ENCODE results near the gene WDFY4.

The WDFY4 gene

DNA sequence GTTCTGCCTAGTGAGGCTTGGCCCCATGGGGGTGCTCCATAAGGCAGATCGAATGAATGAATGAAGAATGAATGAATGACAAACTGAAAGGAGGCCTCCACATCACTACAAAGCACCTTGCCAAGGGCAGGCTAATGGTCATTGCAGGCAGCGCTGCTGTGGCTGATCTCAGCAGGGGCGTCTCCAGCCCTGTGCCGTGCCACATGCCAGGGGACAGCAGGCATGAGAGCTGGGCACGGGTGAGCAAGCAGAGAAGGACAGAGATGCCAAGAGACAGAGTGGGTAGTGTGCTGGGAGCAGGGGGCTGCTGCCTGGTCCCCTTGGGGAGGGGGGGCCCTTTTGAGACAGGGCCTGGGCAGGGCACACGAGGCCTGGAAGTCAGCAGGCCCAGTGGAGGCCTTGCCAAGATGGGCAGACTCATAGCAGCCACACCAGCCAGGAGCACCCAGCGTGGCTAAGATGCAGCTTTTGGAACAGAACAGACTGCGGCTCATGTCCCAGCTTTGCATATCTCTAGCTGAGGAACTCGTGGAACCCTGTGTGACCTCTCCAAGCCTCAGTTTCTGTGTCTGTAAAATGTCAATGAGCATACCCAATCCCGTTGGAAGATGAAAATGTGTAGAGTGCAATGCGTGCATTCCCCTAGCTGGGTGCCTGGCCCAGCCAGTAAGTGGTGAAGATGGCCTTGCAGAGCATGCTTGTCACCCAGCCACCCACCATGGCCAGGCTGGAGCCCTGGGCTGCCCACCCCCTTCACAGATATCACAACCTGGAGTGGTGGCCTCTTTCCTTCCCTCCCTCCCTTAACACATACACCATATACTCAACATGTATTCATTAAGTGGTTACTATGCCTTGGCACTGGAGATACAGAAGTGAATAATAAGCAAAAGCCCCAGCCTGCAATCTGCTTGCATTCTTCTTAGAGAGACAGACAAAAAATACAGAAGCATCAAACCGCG, 316.0 kb downstream of the WDFY4 start:
- DNase-seq = no peak

DNA sequence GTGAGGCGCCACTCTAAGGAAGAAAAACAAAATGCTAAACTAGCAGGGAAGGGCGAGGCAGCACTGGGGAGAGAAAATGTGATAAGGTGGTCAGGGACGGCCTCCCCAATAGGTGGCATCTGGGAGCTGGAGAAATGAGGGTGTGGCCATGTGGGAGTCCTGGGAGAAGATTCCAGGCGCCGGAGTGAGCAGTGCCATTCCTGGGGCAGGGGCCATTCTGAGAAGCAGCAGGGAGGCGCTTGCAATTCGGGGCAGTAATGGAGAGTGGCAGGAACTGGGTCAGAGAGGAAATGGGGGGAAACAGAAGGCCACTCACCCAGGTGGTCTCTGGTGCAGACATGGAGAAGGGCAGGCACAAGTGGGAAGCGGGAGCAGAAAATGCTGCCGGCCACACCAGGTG, 316.7 kb downstream of the WDFY4 start:
- no peak for DNase-seq

DNA sequence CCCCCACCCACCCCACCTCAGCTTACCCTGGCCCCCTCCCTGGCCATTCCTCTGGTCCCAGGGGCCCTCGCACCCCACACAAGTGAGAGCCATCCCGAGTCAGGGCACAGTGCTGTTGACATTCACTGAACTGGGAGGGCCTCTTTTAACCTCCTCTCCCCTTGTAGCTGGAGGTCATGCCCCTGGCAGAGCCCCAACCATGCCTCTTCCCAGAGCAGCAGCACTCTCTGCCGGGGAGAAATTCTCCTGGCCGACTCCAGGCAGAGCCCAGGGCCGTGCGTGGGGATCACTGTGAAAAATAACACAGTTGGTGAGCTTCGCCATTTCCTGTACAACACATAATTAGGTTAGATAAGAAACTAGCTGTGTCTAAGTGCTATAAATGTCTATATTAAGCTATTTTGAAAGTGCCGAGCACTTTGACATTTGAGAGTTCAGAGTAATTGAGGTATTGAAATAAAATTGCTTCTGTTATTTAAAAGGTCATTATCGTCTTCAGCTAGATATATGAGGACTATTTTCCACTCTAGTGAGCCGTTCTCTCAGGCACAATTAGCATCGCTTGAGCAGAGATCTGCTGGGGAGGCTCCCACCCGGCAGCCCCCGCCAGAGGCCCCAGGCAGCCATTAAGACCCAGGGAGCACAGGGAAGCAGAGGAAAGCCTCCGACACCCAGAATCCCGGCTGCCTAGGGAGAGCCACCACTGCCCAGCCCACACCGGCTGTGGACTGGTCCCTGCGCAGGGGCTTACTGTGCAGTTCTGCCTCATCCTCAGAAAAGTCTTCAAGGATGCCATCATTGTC, 317.4 kb downstream of the WDFY4 start:
- no peak for DNase-seq

DNA sequence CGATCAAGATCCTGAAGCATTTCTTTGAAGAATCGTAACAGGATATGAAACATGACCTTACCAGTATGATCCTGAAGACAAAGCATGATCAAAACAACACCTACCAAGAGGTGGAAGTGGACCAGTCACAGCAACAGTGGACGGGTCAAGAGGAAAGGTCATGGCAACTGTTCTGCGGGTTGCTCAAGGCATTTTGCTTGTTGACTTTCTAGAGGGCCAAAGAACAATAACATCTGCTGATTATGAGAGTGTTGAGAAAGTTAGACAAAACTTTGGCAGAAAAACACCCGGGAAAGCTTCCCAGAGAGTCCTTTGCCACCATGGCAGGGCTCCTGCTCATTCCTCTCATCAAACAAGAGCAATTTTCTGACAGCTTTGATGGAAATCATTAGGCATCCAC, 320.6 kb downstream of the WDFY4 start:
- no peak for DNase-seq

DNA sequence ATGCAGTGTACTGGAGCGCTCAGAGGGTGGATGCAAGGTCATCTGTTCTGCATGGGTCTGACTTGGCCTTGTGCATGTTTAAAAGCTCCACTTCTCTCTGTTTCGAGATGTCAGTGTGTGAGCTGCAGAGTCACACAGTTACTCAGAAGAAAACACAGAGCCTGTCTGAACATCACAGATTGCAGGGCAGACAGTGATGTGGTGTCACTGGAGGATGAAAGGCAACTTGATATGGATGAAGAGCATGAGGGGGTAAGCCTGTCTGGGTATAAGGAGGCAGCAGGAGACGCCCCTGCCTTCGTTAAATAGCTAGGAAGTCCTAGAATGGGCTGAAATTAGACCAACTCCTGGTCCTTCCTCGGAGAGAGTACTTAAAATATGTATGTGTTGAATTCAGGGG, 322.5 kb downstream of the WDFY4 start:
- no peak for DNase-seq

DNA sequence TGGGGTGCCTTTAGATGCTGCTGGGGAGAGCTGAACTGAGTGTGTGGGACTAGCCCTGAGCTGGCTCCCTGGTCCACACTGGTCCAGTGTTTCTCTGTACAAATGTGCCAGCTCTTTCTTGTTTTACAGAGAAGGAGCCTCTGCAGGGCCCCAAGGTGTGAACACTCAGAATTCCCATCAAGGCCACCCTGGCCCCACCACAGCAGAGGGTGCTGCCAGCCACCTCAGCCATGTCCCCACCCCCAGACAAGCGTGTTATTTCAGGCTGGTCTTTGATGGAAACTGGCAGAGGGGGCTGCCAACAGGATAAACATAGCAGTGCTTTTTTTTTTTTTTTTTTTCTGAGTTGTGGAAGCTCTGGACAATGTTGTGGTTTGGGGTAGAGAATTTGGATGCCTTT, 323.4 kb downstream of the WDFY4 start:
- DNase-seq = no peak

DNA sequence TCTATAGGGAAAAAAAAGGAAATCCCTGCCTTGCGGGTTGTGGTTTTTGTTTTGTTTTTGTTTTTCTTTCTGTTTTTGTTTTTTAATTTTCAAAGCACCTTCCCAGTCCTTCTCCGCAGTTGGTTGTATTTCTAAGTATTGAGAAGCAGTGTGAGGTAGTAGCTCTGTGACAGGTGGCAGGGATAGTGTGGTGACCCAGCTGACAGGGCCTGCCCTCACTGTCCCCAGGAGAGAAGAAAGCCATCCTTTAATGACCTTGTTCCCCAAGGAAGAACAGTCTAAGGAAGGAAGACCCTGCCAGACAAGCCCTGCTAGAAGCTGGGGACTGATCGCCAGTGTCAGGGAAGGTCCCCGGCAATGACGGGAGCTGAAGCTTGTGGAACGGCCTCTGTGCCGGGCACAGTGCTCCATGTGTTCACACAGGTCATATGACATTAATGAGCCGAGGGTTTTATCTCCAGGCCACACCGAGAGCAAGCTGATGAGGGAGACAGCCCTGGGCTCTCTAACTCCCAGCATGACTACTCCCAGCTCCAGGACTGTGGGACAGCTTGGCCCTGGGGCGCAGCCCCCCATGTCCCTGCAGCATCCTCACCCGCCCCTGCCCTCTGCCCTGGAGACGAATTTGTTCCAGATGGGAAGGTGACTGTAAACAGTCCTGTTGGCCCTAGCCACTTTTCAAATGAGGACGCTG, 324.0 kb downstream of the WDFY4 start:
- DNase-seq = no peak

DNA sequence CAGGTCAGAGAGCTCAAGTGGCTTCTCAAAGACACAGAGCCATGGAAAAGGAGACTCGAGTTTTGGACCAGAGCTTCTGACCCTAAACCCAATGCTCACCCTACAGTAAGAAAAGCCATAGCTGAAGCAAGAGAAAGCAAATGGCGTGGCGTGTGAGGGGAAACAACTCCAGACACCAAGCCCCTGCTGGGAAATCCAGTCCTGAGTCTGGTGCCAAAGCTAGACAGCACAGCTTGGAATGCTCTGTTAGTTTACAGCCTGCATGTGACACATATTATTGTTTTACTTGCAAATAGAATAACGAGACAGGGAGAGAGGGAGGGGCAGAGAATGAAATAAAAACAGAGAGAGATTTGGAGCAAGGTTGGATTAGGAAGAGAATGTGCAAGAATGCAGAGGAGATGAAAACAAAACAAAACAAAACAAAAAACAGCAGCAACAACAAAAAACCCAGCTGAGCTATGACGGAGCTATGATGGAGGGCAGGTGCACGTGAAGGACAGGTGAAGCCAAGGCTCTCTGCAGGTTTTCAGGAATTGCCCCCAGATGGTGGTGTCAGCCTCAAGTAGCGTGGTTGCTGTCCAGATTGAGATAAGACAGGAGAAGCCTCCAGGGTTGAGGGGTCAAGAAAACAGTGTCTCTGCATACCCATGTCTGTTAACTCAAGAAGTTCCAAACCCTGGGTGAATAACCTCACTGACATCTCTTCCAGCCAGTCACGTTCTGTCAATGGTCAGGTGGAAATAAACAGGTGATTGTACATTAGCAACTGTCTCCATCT, 324.7 kb downstream of the WDFY4 start:
- DNase-seq = no peak

DNA sequence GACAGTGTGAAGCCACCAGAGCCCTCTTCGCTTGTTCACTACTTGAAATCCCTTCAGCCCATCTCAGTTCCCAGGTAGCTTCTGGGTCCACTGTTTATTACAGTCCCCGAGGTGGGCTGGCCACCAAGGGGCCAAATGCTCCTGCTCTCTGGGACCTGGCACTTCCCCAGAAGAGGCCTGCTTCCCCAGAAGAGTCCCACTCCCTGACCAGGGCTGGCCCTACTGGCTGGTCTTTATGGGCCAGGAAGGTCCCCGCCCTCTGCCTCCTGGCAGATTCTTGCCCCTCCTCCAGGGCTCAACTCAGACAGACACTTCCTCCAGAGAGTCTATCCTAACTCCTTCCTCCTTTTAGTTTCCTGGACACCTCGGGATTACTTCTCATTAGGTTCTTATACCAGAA, 325.6 kb downstream of the WDFY4 start:
- no peak for DNase-seq

DNA sequence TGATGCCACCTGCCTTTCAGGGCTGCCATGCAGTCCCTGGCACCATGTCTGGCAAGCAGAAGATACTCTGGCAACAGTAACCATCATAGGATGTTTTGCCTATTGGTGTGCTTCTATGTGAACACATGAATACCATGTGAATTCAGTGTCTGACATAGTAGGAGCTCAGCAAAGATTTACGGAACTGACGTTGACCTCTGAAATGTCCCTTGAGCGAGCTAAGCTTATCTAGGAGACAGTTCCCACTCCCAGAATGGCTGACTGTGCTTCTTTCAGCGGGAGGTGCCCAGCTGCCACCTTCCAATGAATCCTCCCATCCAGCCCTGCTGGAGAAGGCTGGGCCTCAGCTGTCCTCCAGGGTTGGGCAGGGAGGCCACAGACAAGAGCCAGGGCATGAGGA, 326.2 kb downstream of the WDFY4 start:
- no peak for DNase-seq

DNA sequence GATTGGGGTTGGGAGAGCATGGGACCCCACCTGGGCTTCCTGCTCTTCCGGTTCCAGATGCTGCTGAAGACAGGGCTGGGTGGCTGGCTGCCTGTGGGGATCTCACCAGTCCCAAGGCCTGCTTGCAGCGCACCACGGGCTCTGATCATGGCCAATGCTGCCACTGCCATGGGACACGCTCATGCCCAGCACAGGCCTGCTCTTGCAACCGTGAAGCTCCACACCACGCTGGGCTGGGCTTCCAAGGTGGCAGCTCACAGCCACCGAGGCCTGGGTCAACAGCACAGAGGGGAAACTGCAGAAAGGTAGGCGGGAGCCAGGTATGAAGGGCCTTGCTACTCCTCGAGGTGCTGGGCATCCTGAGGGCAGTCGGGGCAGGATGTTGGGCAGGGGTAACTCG, 327.1 kb downstream of the WDFY4 start:
- DNase-seq = no peak

DNA sequence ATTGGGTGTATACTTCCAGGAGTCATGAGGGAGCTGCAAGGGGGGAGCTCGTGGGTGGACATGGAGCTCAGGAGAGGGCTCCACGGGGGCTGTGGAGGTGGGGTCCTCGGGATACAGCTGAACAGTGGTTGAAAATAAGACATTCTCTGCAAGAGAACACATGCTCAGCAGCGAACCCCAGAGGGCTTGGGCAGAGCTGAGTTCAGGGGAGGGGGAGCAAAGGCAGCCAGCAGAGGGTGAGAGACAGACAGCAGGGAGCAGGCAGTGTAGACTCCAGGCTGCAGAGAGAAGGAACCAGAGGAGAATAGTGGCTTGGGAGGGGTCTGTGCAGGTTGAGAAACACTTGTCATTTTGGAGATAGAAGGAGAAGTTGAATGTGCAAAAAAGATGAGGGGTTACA, 327.9 kb downstream of the WDFY4 start:
- no peak for DNase-seq

DNA sequence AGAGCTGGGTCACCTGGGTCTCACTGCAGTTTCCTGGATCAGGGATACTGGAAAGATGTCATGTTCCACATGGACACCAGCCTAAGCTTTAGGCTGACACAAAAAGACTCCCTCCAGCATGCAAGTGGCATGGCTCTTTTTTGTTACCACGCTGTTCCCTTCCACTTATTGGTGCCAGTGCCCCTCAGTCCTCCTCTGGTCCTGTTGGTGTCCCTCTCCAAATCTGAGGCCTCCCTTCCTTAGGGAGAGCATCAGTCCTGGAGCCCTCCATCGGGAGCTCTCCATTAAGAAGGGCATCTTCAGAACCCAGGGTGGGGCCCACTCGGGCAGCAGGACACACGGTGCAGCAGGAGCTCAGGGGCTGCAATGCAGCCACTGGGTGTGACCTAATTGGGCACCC, 331.0 kb downstream of the WDFY4 start:
- no peak for DNase-seq

DNA sequence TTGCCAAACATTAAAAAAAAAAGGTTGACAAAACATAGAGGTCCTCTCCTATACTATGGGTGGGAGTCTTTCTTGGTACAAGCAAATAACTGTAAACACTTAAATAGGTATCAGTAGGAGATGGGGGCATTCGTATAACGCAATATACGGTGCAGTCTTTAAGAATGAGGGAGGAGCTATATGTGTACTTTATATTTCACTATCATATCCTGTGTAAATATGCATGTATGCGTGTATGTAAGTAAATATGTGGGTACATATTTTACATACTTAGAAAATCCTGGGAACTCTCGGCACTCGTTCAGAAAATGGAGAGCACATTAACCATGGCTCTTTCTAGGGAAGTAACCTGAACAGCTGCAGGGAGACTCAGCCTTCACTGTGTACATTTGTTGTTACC, 337.0 kb downstream of the WDFY4 start:
- DNase-seq = no peak

DNA sequence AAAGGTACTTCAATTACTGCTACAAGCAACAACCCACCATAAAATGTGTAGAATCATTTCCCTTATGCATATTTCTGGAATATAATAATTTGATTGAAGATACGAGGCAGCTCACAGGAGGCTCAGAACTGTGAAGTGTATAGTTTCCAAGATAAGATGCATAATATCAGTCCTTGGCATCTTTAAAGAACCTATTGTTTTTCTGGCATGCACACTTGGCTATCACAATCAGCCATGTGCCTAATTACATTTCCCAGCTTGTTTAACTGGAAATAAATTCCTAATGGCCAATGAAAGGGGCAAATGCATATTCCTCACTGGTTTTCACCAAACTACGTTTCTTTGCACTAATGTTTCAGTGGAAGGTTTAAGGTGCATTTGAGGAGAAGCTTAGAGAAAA, 338.4 kb downstream of the WDFY4 start:
- no peak for DNase-seq

DNA sequence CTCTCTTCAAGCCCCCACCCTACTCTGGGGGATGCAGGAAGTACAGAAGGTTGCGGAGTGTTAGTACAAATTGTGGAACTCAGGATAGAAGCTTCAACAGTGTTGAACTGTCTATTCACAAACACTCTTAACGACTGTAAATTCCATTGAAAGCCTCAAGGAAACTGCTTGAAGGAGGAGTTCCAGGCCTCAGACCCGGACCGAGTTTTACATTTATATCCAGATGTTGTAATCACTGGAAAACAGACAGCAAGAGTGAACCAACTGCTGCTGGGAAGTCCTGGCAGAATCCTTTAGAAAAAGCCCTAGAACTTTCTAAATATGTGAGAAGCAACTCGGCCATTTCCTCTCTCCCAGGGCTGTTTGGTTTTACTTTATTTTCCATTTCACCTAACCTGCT, 339.1 kb downstream of the WDFY4 start:
- DNase-seq = no peak

DNA sequence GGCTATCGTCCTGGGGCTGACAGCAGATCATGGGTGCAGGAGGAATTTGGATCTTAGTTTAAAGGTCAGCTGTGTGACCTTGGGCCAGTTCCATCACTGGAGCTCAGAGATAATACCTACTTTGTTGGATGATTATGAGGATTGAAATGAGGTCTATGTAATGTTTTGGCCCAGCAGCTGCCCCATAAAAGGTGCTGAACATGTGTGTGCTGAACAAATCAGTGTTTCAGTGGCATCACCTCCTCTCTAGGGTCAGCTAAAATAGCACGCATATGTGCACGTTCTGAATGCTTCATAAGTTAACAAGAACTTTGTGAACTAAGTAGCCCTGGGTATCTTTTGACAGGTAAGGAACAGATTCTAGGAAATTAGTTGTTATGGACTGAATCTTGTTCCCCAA, 339.8 kb downstream of the WDFY4 start:
- no peak for DNase-seq

DNA sequence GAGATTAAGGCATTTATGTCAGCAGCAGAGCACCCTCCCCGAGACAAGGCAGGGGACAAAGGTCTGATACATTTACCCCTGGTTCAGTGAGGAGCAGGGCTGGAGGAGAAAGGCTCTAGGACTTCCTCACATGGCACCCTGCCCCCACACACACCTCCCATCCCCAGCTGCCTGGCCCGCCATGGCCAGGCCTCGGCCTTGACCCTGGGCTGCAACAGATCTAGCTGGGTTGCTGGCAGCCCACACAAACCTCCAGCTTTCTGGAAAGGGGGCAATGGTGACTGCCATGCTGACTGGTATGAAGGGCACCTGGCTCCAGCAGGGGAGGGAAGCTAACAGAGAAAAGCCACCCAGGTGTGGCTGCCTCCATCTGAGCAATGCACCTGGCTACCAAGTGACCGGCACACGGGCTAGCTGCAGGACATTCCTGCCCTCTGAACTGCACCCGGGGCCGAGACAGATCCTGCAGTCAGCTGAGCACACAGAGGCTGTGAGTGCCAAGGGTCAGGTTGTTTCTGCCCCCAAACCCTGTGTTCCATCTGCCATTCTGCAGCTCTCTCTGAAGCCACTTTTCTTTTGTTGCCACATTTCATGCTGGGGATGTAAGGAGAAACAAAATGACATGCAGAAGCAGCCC, 340.8 kb downstream of the WDFY4 start:
- no peak for DNase-seq

DNA sequence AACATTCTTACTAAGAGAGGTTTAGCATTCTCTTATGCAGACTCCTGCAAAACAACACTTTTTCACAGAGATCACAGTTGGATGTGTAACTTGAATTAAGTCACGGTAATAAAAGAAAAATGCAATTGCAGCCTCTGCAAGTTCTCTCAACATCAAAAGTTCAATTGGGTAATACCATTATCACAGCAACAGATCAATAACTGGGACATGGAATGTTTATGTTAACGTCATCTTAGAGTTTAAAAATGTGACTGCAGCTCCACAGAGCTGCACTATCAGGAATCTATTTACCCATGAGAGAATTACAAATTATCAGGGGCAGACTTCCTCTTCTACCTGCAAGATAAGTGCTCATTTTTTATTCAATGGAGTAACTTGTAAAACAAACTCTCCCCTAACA, 344.0 kb downstream of the WDFY4 start:
- no peak for DNase-seq

DNA sequence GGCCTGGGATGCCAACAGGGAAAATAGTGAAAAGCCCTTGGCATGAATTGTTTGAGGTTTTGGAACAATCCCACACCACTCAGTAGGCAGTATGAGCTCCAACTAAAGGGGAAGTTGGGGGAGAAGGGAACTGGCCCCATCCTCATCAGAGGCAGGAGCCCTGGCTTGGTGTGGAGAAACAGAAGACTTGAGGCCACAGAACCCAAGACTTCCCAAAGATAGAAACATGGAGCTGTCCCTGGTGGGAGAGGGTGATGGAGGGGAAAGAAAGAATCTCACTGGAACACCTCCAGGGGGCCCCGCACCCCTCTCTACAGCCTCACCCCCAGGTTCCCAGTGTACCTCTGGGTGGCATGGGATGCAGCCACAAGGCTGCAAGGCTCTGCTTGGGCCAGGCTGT, 345.0 kb downstream of the WDFY4 start:
- no peak for DNase-seq
